Measurements from ENCODE around the gene MBD6.

DNA sequence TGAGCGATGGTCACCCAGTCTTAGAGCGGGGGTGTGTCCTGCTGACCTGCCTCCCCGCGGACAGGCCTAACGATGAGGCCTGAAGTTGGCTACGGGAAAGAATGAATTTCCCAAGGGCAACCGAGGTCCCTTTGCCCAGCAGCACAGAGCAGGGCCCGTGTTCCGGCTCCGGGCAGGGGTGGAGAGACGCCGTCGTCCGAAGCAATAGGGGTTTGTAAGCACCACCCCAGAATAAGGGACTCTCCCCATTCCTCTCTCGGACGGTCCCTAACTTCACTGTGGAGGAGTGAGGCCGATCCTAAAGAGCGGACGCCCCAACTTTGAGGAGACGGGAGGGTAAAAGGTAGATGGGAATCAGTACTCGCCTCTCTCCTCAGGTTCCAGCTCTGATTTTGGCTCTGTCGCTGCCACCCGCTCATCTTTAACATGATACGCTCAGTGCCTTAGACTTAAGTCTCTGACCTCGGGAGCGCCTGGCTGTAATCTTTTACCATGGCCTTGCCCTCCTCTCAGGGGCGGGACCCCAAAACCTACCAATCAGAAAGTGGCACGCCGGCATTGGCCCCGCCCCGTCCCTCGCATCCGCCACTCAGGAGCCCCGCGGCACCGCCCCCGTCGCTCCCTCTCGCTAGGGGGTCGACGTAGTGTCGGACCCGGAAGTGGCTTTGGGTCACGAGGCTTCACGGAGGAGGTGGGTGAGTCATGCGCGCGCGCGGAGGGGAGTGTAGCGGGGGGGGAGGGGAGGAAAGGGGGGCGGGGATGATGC, 2.4 kb upstream of the MBD6 start, which contains the start of gene DDIT3:
- TF ChIP-seq, protein P1, sequence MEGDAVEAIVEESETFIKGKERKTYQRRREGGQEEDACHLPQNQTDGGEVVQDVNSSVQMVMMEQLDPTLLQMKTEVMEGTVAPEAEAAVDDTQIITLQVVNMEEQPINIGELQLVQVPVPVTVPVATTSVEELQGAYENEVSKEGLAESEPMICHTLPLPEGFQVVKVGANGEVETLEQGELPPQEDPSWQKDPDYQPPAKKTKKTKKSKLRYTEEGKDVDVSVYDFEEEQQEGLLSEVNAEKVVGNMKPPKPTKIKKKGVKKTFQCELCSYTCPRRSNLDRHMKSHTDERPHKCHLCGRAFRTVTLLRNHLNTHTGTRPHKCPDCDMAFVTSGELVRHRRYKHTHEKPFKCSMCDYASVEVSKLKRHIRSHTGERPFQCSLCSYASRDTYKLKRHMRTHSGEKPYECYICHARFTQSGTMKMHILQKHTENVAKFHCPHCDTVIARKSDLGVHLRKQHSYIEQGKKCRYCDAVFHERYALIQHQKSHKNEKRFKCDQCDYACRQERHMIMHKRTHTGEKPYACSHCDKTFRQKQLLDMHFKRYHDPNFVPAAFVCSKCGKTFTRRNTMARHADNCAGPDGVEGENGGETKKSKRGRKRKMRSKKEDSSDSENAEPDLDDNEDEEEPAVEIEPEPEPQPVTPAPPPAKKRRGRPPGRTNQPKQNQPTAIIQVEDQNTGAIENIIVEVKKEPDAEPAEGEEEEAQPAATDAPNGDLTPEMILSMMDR (IDR thresholded peaks at IDR 0.05): no peak
- TF ChIP-seq POLR2A (IDR thresholded peaks at IDR 0.05) (peak; percentile 99), POLR2AphosphoS5 (IDR thresholded peaks at IDR 0.05) (peak; percentile 100), EP300 (IDR thresholded peaks at IDR 0.05) (peak in 2 of 4 donors; percentile 7 to 82)
